Neural cell (in vitro differentiated cells): ENCODE measurements around the gene CHST13.

Source experiments
- CTCF ChIP-seq: fragments of 450-650 bp; IDR thresholded peaks from 2 replicates; pipeline ENCODE4 v1.5.1; 2014; ENCODE audit warnings: antibody characterized with exemption, mild to moderate bottlenecking, moderate library complexity; ENCODE audit not compliant: poor library complexity, severe bottlenecking
- POLR2AphosphoS5 ChIP-seq: IDR thresholded peaks from 2 replicates; pipeline ENCODE4 v1.6.1; 2012

GRCh38 chr3:126562737-126563276 lies 38.9 kb downstream of the CHST13 start:
- TF ChIP-seq POLR2AphosphoS5 (no peak), CTCF (no peak)
